ENCODE measurements around the gene AKAP13.

The AKAP13 gene, protein sequence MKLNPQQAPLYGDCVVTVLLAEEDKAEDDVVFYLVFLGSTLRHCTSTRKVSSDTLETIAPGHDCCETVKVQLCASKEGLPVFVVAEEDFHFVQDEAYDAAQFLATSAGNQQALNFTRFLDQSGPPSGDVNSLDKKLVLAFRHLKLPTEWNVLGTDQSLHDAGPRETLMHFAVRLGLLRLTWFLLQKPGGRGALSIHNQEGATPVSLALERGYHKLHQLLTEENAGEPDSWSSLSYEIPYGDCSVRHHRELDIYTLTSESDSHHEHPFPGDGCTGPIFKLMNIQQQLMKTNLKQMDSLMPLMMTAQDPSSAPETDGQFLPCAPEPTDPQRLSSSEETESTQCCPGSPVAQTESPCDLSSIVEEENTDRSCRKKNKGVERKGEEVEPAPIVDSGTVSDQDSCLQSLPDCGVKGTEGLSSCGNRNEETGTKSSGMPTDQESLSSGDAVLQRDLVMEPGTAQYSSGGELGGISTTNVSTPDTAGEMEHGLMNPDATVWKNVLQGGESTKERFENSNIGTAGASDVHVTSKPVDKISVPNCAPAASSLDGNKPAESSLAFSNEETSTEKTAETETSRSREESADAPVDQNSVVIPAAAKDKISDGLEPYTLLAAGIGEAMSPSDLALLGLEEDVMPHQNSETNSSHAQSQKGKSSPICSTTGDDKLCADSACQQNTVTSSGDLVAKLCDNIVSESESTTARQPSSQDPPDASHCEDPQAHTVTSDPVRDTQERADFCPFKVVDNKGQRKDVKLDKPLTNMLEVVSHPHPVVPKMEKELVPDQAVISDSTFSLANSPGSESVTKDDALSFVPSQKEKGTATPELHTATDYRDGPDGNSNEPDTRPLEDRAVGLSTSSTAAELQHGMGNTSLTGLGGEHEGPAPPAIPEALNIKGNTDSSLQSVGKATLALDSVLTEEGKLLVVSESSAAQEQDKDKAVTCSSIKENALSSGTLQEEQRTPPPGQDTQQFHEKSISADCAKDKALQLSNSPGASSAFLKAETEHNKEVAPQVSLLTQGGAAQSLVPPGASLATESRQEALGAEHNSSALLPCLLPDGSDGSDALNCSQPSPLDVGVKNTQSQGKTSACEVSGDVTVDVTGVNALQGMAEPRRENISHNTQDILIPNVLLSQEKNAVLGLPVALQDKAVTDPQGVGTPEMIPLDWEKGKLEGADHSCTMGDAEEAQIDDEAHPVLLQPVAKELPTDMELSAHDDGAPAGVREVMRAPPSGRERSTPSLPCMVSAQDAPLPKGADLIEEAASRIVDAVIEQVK (N-terminal part only)

DNA sequence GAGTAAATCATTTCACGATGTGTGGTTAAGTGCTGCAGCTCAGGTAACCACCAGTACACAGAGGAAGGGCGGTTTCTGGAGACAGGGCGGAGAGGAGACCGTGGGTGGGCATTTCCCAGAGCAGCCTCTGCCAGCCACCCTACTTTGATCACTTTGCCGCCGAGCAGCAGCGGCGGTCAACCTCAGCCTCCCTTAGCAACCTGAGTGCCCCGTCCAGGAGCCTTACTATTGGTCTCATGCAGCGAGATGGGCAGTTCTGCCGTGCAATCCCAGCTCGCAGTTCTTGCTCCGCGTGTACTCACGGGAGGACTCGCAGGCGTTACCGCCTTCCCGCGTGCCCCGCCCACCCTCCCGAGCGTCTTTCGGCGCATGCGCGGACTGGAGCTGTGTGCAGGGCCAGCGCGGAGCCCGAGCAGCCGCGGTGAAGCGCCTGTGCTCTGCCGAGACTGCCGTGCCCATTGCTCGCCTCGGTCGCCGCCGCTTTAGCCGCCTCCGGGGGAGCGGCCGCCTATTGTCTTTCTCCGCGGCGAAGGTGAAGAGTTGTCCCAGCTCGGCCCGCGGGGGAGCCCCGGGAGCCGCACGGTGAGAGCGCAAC, at the start of gene AKAP13:
AKAP13 (plus strand) TSS at position 387 of the 595 bp plus-strand sequence. CDS start 105,118 bp downstream, outside the sequence.
- FAIRE-seq, result no peak
- DNase-seq (ENCODE audit: insufficient read length, low spot score), result peak; percentile 66
- TF ChIP-seq, protein P1, sequence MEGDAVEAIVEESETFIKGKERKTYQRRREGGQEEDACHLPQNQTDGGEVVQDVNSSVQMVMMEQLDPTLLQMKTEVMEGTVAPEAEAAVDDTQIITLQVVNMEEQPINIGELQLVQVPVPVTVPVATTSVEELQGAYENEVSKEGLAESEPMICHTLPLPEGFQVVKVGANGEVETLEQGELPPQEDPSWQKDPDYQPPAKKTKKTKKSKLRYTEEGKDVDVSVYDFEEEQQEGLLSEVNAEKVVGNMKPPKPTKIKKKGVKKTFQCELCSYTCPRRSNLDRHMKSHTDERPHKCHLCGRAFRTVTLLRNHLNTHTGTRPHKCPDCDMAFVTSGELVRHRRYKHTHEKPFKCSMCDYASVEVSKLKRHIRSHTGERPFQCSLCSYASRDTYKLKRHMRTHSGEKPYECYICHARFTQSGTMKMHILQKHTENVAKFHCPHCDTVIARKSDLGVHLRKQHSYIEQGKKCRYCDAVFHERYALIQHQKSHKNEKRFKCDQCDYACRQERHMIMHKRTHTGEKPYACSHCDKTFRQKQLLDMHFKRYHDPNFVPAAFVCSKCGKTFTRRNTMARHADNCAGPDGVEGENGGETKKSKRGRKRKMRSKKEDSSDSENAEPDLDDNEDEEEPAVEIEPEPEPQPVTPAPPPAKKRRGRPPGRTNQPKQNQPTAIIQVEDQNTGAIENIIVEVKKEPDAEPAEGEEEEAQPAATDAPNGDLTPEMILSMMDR (IDR thresholded peaks at IDR 0.05; ENCODE audit: insufficient read depth, missing control alignments), result no peak

GRCh38 chr15:85330901-85331588, 49.4 kb upstream of the AKAP13 start:
- TF ChIP-seq, protein P1 (IDR thresholded peaks at IDR 0.05; ENCODE audit: insufficient read depth, missing control alignments), result peak; percentile 96
- DNase-seq (ENCODE audit: insufficient read length, low spot score), result peak; percentile 23
- FAIRE-seq, result no peak

GRCh38 chr15:85331655-85332285, 48.6 kb upstream of the AKAP13 start:
- TF ChIP-seq, protein P1 (IDR thresholded peaks at IDR 0.05; ENCODE audit: insufficient read depth, missing control alignments), result no peak
- FAIRE-seq (no peak), DNase-seq (ENCODE audit: insufficient read length, low spot score) (no peak)

GRCh38 chr15:85333132-85333831, 47.1 kb upstream of the AKAP13 start:
- TF ChIP-seq, protein P1 (IDR thresholded peaks at IDR 0.05; ENCODE audit: insufficient read depth, missing control alignments), result no peak
- DNase-seq (ENCODE audit: insufficient read length, low spot score), result no peak
- no peak for FAIRE-seq

DNA sequence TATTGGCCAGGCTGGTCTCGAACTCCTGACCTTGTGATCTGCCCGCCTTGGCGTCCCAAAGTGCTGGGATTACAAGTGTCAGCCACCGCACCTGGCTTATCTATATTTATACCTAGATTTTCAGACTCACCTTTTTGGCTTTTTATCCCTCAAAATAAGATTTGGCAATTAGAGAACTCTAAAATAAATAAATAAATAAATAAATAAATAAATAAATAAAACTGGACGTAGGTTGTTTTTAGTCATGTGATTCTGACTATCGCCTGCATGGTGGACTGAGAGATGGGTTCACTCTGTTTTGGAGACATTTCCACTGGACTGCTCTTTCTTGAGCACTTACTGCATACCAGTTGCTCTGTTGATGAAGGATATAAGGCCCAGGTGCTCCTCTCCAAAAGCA, 46.2 kb upstream of the AKAP13 start:
- FAIRE-seq (no peak), DNase-seq (ENCODE audit: insufficient read length, low spot score) (no peak)
- TF ChIP-seq, protein P1 (IDR thresholded peaks at IDR 0.05; ENCODE audit: insufficient read depth, missing control alignments), result no peak

All from D721Med (cell line).